ENCODE data around the gene ARHGAP25. TPM values are rescaled to one million over a fixed set of nuclear protein-coding genes. Genes with fewer than 3 reads are reported as not detected.

Gene ARHGAP25
- total and polyA plus RNA-seq, 8 donors: 6.1 to 43.5 (median 9.3) TPM

GRCh38 chr2:68846091-68846490 is 111.5 kb downstream of the ARHGAP25 start:
- no peak overlapping the region for H3K4me3 ChIP-seq
- H3K27ac ChIP-seq: no peak overlapping the region
- TF ChIP-seq CTCF (IDR thresholded peaks at IDR 0.05): no peak
- no peaks in the 10 kb centered on the region for H3K9me3 ChIP-seq
- H3K36me3 ChIP-seq: no peaks in the 10 kb centered on the region
- H3K4me1 ChIP-seq: peaks cover 0 to 3% of the 10 kb centered on the region in 2 donors
- intact Hi-C loops (cut with DNase I): no loop called here
- no peaks in the 10 kb centered on the region for H3K27me3 ChIP-seq
- ATAC-seq (no peak), DNase-seq (peak in 2 of 4 donors; percentile 53 to 67)

- no peak overlapping the region for H3K4me3 ChIP-seq
- intact Hi-C loops (cut with DNase I): no loop called here
- no peak for ATAC-seq
- no peaks in the 10 kb centered on the region for H3K36me3 ChIP-seq
- no peak for DNase-seq
- H3K9me3 ChIP-seq: no peaks in the 10 kb centered on the region
- no peak for TF ChIP-seq CTCF (IDR thresholded peaks at IDR 0.05)
- H3K4me1 ChIP-seq: peaks cover 0 to 3% of the 10 kb centered on the region in 2 donors
- H3K27ac ChIP-seq: no peak overlapping the region
- no peaks in the 10 kb centered on the region for H3K27me3 ChIP-seq
Measured at GRCh38 chr2:68847751-68848150, 113.1 kb downstream of the ARHGAP25 start.

- H3K27me3 ChIP-seq: no peaks in the 10 kb centered on the region
- peak; percentile 32 for ATAC-seq
- no peak for TF ChIP-seq CTCF (IDR thresholded peaks at IDR 0.05)
- peaks cover 0 to 3% of the 10 kb centered on the region in 2 donors for H3K4me1 ChIP-seq
- H3K9me3 ChIP-seq: no peaks in the 10 kb centered on the region
- no peak for DNase-seq
- intact Hi-C loops (cut with DNase I): no loop called here
- peak overlapping the region in 1 of 2 donors; percentile 5 for H3K27ac ChIP-seq
- H3K36me3 ChIP-seq: no peaks in the 10 kb centered on the region
- H3K4me3 ChIP-seq: no peak overlapping the region
Measured at GRCh38 chr2:68849579-68850030, 115.0 kb downstream of the ARHGAP25 start.

GRCh38 chr2:68850524-68850923 is 115.9 kb downstream of the ARHGAP25 start:
- ATAC-seq: no peak
- Histone ChIP-seq H3K27me3 (no peaks in the 10 kb centered on the region), H3K27ac (no peak overlapping the region), H3K4me3 (no peak overlapping the region), H3K36me3 (no peaks in the 10 kb centered on the region), H3K9me3 (no peaks in the 10 kb centered on the region), H3K4me1 (peaks cover 0 to 3% of the 10 kb centered on the region in 2 donors)
- no peak for TF ChIP-seq CTCF (IDR thresholded peaks at IDR 0.05)
- DNase-seq: no peak
- intact Hi-C loops (cut with DNase I): no loop called here

GRCh38 chr2:68853035-68853434 is 118.4 kb downstream of the ARHGAP25 start:
- H3K36me3 ChIP-seq: no peaks in the 10 kb centered on the region
- H3K27me3 ChIP-seq: no peaks in the 10 kb centered on the region
- no peak overlapping the region for H3K27ac ChIP-seq
- no peak overlapping the region for H3K4me3 ChIP-seq
- ATAC-seq (no peak), DNase-seq (no peak)
- TF ChIP-seq CTCF (IDR thresholded peaks at IDR 0.05): no peak
- no peaks in the 10 kb centered on the region for H3K9me3 ChIP-seq
- peaks cover 0 to 14% of the 10 kb centered on the region in 2 donors for H3K4me1 ChIP-seq
- intact Hi-C loops (cut with DNase I): no loop called here
